ENCODE data around the gene CCDC106.

Gene CCDC106

GRCh38 chr19:55649268-55650125 lies 1.5 kb downstream of the CCDC106 start:
- in situ Hi-C loops (cut with MboI; ENCODE audit: low sequenced_read_pairs), result no loop called here

DNA sequence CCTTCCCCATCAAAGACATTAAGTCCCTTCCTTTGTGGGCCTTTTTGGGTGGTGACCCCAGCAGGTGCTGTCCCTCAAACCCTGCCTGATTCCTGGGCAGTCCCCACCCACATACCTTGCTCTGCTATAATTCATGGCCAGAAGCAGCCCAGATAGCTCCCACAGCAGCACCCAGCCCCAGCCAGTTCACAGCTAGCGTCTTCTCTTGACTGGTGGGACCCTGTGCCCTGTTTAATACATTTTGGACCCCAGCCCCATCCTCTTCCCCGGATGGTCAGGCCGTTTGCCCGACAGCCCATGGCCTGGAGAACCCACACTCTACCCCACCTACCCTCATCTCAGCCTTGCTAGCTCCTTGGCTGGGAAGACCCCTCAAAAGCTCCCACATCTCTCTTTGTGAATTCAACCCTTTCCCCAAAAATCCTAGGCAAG lies 2.1 kb downstream of the CCDC106 start:
- in situ Hi-C loops (cut with MboI; ENCODE audit: low sequenced_read_pairs), result no loop called here

GRCh38 chr19:55650602-55651230 lies 2.7 kb downstream of the CCDC106 start:
- in situ Hi-C loops (cut with MboI; ENCODE audit: low sequenced_read_pairs), result no loop called here

DNA sequence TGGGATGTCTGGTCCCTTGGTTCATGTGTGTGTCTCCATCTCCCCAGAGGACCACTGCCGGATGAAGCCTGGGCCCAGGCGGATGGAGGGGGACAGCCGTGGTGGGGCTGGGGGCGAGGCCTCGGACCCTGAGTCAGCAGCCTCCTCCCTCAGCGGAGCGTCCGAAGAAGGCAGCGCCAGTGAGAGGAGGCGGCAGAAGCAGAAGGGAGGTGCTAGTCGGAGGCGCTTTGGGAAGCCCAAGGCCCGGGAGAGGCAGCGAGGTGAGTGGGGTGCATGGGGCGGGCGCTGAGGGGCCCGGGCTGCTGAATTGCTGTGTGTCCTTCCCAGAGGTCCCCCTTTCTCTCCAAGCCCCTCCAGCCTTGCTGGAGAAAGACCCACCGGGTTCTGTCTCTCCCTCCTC lies 3.2 kb downstream of the CCDC106 start:
- in situ Hi-C loops (cut with MboI; ENCODE audit: low sequenced_read_pairs), result no loop called here

DNA sequence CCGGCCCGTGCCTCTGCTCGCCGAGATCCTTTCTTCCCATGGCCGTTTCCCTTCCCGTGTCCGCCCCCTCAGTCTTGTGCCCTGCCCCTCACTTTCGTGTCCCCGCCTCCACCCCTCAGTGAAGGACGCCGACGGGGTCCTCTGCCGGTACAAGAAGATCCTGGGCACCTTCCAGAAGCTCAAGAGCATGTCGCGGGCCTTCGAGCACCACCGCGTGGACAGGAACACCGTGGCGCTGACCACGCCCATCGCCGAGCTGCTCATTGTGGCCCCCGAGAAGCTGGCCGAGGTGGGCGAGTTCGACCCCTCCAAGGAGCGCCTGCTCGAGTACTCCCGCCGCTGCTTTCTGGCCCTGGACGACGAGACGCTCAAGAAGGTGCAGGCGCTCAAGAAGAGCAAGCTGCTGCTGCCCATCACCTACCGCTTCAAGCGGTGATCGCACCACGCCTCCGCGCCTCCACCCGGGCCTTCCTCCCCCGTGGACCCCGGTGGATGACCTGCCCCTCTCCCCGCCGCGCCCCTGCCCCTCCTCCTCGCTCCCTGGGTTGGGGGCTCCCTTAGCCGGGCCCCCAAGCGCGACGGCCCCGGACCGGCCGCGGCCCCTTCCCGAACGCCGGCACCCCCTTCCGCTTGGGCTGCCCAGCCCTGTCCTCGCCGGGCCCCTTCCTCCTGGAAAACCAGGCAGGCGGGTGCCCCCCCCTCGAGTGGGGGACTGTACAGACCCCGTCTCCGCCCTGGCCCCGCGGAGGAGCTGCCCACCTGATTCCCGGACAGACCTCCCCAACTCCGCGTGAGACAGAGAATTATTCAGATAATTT lies 4.5 kb downstream of the CCDC106 start:
- in situ Hi-C loops (cut with MboI; ENCODE audit: low sequenced_read_pairs), result no loop called here

DNA sequence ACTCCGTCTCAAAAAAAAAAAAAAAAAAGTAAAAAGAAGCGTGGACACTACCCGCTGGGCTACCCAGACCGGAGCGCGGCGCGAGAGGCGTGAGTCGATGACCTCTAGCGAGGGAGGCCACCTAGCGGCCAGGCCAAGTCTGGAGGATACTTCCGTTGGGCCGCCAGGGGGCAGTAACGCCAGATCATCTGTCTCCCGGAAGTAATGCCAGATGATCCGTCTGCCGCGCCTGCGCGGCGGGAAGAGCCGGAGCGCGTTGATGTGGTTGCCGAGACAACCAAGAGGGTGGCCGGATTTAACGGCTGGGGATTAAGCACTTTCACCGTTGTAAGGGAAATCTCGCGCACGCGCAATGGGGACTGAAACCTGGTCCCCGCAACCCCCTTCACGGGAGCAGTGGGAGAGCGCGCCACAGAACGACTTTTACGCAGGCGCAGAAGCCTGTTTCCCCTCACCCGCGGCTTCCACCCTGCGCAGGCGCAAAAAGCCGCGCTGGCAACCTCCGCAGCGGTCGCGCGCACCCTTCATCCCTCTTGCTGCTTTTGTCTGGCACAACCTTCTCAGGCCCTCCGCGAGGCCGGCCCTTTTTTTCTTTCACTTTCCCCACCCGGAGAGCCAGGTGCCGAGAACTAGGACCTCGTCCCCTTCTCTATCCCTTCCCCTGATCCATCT lies 5.8 kb downstream of the CCDC106 start:
- in situ Hi-C loops (cut with MboI; ENCODE audit: low sequenced_read_pairs), result no loop called here

GRCh38 chr19:55654323-55654867 lies 6.4 kb downstream of the CCDC106 start:
- in situ Hi-C loops (cut with MboI; ENCODE audit: low sequenced_read_pairs), result no loop called here

- in situ Hi-C loops (cut with MboI; ENCODE audit: low sequenced_read_pairs), result no loop called here
These were observed 7.0 kb downstream of the CCDC106 start, which contains the start of gene U2AF2 for GRCh38 chr19:55654868-55655647. Gene U2AF2, plus strand, starts transcription at chr19:55655035. Its CDS starts 70 bp downstream, at chr19:55655105.

DNA sequence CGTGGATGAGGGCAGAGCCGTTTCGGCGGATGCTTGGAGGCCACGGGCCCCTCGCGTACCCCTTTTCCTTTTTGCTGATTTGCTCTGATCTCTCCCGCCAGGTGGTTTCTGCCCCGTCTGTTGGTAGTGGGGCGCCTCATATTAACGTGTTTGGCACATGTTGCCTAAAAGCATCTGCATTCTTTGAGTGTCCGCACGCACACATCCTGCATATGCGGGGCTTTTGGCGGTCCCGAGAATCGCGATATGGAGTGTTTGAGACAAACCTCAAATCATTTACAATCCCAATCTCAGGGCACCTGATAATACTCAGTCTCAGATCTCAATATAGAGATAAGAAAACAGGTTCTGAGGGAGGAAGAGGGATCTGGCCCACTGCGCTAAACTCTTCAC lies 7.6 kb downstream of the CCDC106 start:
- in situ Hi-C loops (cut with MboI; ENCODE audit: low sequenced_read_pairs), result no loop called here

- in situ Hi-C loops (cut with MboI; ENCODE audit: low sequenced_read_pairs), result no loop called here
These were observed 8.5 kb downstream of the CCDC106 start for GRCh38 chr19:55656552-55656951.

GRCh38 chr19:55656988-55657747 lies 9.2 kb downstream of the CCDC106 start:
- in situ Hi-C loops (cut with MboI; ENCODE audit: low sequenced_read_pairs), result no loop called here

DNA sequence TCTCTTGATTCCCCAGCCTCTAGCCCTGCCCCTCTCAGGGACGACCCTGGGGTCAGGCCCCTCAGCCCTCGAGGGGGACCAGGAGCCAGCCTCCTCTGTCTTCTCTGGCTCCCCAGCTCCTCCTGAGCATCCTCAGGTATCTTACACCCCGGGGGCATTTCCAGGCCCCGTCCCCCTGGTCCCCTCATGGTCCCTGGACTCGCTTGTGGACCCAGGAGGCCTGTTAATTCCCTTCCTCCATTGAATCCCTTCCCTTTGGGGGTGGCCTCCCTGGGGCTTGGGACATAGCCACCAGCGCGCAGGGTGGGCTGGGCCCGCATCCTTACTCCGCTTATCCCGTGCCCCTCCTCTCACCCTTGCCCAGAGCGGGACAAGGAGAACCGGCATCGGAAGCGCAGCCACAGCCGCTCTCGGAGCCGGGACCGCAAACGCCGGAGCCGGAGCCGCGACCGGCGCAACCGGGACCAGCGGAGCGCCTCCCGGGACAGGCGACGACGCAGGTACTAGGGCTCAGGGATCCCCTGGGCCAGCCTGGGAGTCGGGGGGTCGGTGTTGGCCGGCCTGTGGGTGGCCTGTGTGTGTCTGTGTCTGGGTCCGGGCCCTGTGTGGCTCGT lies 10.9 kb downstream of the CCDC106 start:
- in situ Hi-C loops (cut with MboI; ENCODE audit: low sequenced_read_pairs), result no loop called here

DNA sequence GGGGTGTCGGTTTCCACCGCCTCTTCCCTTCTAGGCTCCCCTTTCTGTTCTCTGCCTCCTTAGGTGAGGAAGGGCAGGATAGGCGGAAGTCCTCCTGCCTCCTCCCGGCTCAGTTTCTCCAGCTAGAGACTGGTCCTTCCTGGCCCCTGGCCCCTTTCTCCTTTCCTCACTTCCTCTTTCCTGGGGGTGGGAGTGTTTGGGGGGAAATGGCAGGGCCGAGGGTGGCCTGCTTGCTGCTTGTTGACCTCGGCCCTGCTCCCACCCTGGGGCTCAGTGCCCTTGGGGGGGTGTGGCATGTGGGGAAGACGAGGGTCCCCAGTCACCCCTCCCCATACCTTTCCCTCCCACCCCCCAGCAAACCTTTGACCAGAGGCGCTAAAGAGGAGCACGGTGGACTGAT lies 11.8 kb downstream of the CCDC106 start:
- in situ Hi-C loops (cut with MboI; ENCODE audit: low sequenced_read_pairs), result no loop called here

GRCh38 chr19:55660404-55660803 lies 12.4 kb downstream of the CCDC106 start:
- in situ Hi-C loops (cut with MboI; ENCODE audit: low sequenced_read_pairs), result no loop called here

DNA sequence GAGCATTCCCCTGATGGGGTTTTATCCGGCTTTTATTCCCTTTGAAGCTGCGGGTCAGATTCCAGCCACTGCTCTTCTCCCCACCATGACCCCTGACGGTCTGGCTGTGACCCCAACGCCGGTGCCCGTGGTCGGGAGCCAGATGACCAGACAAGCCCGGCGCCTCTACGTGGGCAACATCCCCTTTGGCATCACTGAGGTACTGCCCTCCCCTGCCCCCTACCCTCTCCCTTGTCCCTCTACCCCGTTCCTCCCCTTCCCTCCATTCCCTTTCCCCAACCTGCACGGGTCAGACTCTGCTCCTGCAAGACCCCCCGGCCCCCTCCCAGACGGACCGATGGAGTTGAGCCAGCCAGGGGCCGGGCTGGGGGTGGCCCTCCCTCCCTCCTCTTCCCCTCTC lies 13.0 kb downstream of the CCDC106 start:
- in situ Hi-C loops (cut with MboI; ENCODE audit: low sequenced_read_pairs), result no loop called here

DNA sequence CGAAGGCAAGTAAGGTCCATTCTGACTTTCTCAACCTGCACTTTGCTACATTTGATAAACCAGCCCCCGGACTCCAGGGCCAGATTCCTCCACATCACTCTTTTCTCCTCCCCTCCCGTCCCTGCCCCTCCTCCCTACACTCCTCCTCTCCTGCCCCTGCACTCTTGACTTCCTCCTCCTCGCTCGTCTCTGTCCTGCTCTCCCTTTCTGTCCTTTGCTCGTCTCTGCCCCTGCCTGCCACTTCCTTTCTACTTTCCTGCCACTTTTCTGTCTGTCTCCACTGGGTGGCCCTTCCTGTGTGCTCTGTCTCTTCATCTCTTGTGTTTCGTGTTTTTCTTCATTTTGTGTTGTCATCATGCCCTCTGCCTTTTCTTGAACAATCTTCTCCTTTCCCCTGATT lies 13.8 kb downstream of the CCDC106 start:
- in situ Hi-C loops (cut with MboI; ENCODE audit: low sequenced_read_pairs), result no loop called here

DNA sequence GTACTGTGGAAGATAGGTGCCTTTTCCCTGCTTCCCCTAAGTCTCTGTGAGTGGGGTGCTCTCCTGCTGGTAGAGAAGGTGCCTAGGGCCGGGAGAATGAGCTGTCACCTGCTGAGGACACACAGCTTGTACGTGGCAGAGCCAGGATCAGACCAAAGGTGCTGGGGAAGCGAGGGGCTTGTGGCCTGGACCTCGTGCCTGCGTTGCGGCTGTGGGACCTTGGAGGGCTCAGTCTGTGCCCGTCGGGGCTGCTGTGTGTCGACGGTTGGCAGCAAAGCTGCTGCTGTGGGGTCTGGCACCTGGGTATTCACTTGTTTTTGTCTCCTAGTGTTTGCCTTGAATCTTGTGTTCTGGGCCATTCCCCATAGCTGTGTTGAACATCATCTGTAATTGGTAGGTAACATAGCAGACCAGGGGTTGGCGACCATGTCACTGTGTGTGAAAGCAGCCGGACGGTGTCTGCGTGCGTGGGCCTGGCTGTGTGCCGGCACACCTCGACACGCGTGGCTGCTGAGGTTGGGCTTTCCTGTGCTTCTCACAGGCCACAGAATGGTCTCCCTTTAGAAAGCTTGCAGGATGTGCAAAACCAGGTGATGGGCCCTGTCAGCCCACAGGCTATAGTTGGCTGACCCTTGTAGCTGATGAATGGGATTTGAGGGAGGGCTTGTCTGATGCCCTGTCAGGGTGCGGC lies 16.0 kb downstream of the CCDC106 start:
- in situ Hi-C loops (cut with MboI; ENCODE audit: low sequenced_read_pairs), result no loop called here

- in situ Hi-C loops (cut with MboI; ENCODE audit: low sequenced_read_pairs), result no loop called here
These were observed 18.5 kb downstream of the CCDC106 start for GRCh38 chr19:55666343-55667005.
